H1 (cell line): ENCODE data around the gene PLVAP. TPM values are rescaled to one million over a fixed set of nuclear protein-coding genes. Genes with fewer than 3 reads are reported as not detected.

Source experiments
- BRCA1 ChIP-seq: IDR thresholded peaks from 2 replicates; pipeline ENCODE4 v1.6.1; 2012; ENCODE audit warnings: low read depth, low read length, improper control_type of control experiment
- CBX5 ChIP-seq: fragments of 300-800, 300-1000 bp; sonication (generic); IDR thresholded peaks from 2 replicates; pipeline ENCODE4 v1.7.1; 2016; ENCODE audit warnings: antibody characterized with exemption, low read length, low read depth
- CHD7 ChIP-seq: fragments of 300-600 bp; sonication (generic); IDR thresholded peaks from 2 replicates; pipeline ENCODE4 v1.7.1; 2012; ENCODE audit warnings: low read length, moderate library complexity, mild to moderate bottlenecking, inconsistent platforms; ENCODE audit not compliant: insufficient replicate concordance
- GTF2F1 ChIP-seq: IDR thresholded peaks from 2 replicates; pipeline ENCODE4 v1.6.1; 2012; ENCODE audit warnings: low read depth, low read length, improper control_type of control experiment, borderline replicate concordance
- HDAC6 ChIP-seq: IDR thresholded peaks from one replicate; pipeline ENCODE4 v1.7.1; 2012; ENCODE audit warnings: low read depth, mild to moderate bottlenecking, inconsistent platforms, low read length, moderate library complexity
- KDM5A ChIP-seq: fragments of 200-600 bp; IDR thresholded peaks from 2 replicates; pipeline ENCODE4 v1.7.1; 2012; ENCODE audit warnings: mild to moderate bottlenecking, low read length, inconsistent platforms, mixed read lengths
- polyA plus RNA-seq, 7 experiments: library from polyadenylated mRNA; depleted of rRNA in 3 of 7; stranded (reverse) in 5 of 7; unstranded in 2 of 7; fragments of >200 nt in 5 of 7; fragments of 200-250 nt in 2 of 7; gene quantifications; 1 replicate in 5 of 7; 2 replicates in 1 of 7; 4 replicates in 1 of 7; pipeline versions ENCODE4 v1.2.1 to v1.2.3, GENCODE V29; 2011 to 2013; ENCODE audit warnings: missing spikeins in 2 of 7, mixed read lengths in 2 of 7
- total RNA-seq: library from RNA; stranded (reverse); fragmentation: NEBNext Ultra II Directional; extraction: Animal tissue kit (Norgen Biotek cat#: 25700); gene quantifications from 2 replicates; pipeline ENCODE4 v1.2.1, GENCODE V29; 2021

PLVAP gene
- total and polyA plus RNA-seq, 2 of the 8 experiments (the other 6 are each of a cell fraction or from before 2014, with no cell fraction given): 0.32 TPM; not detected in 1

- TF ChIP-seq CHD7 (no peak), GTF2F1 (no peak), KDM5A (no peak), HDAC6 (no peak), CBX5 (no peak), BRCA1 (no peak)
These were observed 46.5 kb upstream of the PLVAP start (continued) for GRCh38 chr19:17423429-17424208.
